GM12878 (cell line): Measurements from ENCODE around the gene OPCML. TPM values are rescaled to one million over a fixed set of nuclear protein-coding genes. Genes with fewer than 3 reads are reported as not detected.

Experiments
- ATAC-seq: fragments of 200-7000 bp; cut with Tn5 transposase; 3 replicates; pipeline ENCODE4 v1.9.1; 2020; ENCODE audit warnings: mild to moderate bottlenecking, moderate library complexity
- BruUV-seq: library from RNA; stranded (reverse); fragments of 400-500 nt; replicated peaks from 2 replicates; lab custom pipeline; 2021; lab: Mats Ljungman, UMichigan
- CTCF ChIA-PET: fragments of 300-600 bp; sonication (Branson Sonifier 250); formaldehyde crosslinking; extraction: SDS; loops from one replicate; lab custom pipeline; 2021; ENCODE audit warnings: inconsistent platforms; lab: Yijun Ruan, JAX
- POLR2A ChIA-PET: fragments of 350-600 bp; formaldehyde crosslinking; extraction: SDS; loops from one replicate; lab custom pipeline; 2021; ENCODE audit warnings: inconsistent platforms; lab: Charles Lee
- RAD21 ChIA-PET: fragments of 300-600 bp; sonication (Branson Sonifier 250); formaldehyde crosslinking; loops from one replicate; lab custom pipeline; 2023; ENCODE audit warnings: antibody characterized with exemption; ENCODE audit not compliant: unreplicated experiment; lab: Charles Lee
- SMC1A ChIA-PET: fragments of 300-600 bp; sonication (Branson Sonifier 250); formaldehyde crosslinking; loops from one replicate; lab custom pipeline; 2023; ENCODE audit not compliant: unreplicated experiment, uncharacterized antibody; lab: Charles Lee
- DNase-seq: peaks from one replicate; pipeline ENCODE4 v3.0.0-alpha.2; 2011; ENCODE audit warnings: low read depth, low spot score
- FAIRE-seq: peaks from 3 replicates; lab custom pipeline; 2011; peaks lifted over from hg19 to GRCh38; lab: Jason Lieb, UNC
- H2AFZ ChIP-seq: 2 replicates; pipeline ENCODE4 v1.6.0; 2011; ENCODE audit warnings: low read depth, low read length, control low read depth; ENCODE audit not compliant: control insufficient read depth
- H3K27ac ChIP-seq: 2 replicates; pipeline ENCODE4 v1.5.1; 2011; ENCODE audit warnings: control low read depth; ENCODE audit not compliant: control insufficient read depth, insufficient read depth
- H3K27me3 ChIP-seq, 2 experiments: replicated peaks in 1 of 2; 2 replicates each; pipeline versions ENCODE4 v1.6.0 to v1.6.1; 2011; ENCODE audit warnings: low read length in 1 of 2; ENCODE audit not compliant: control insufficient read depth in 2 of 2, insufficient read depth in 2 of 2
- H3K36me3 ChIP-seq, 2 experiments: 2 replicates each; pipeline ENCODE4 v1.5.1; 2011; ENCODE audit warnings: low read length in 1 of 2; ENCODE audit not compliant: control insufficient read depth in 2 of 2, insufficient read depth in 2 of 2
- H3K4me1 ChIP-seq: 2 replicates; pipeline ENCODE4 v1.6.1; 2011; ENCODE audit warnings: mild to moderate bottlenecking, low read length, moderate library complexity, mixed read lengths; ENCODE audit not compliant: control insufficient read depth, insufficient read depth
- H3K4me2 ChIP-seq: 2 replicates; pipeline ENCODE4 v1.6.0; 2011; ENCODE audit warnings: control low read depth; ENCODE audit not compliant: control insufficient read depth, insufficient read depth
- H3K4me3 ChIP-seq: fragments of 200-600 bp; sonication (generic); 2 replicates; pipeline ENCODE4 v1.5.1; 2016
- H3K79me2 ChIP-seq: 2 replicates; pipeline ENCODE4 v1.6.0; 2011; ENCODE audit warnings: low read length; ENCODE audit not compliant: control insufficient read depth, insufficient read depth
- H3K9ac ChIP-seq: 2 replicates; pipeline ENCODE4 v1.8.0; 2011; ENCODE audit warnings: low read length, control low read depth, mixed read lengths; ENCODE audit not compliant: control insufficient read depth, insufficient read depth
- H3K9me3 ChIP-seq: replicated peaks from 3 replicates; pipeline ENCODE4 v1.5.1; 2011; ENCODE audit warnings: mild to moderate bottlenecking, low read length; ENCODE audit not compliant: control insufficient read depth, insufficient read depth
- H4K20me1 ChIP-seq: 2 replicates; pipeline ENCODE4 v1.6.0; 2011; ENCODE audit not compliant: control insufficient read depth, insufficient read depth
- BCL11A ChIP-seq: IDR thresholded peaks from 2 replicates; pipeline ENCODE4 v1.6.1; 2011; ENCODE audit warnings: low read depth, low read length
- MTA2 ChIP-seq: fragments of 450-650 bp; IDR thresholded peaks from 2 replicates; pipeline ENCODE4 v1.6.1; 2016; ENCODE audit warnings: low read depth, mild to moderate bottlenecking, moderate library complexity
- ZNF217 ChIP-seq: fragments of 450-650 bp; IDR thresholded peaks from 2 replicates; pipeline ENCODE4 v1.6.1; 2017; ENCODE audit warnings: antibody characterized with exemption, mild to moderate bottlenecking
- WGBS: methylation state at CpG from one replicate; pipeline ENCODE4 v1.1.6; 2016; ENCODE audit warnings: low lambda C conversion rate; ENCODE audit not compliant: insufficient replicate concordance, insufficient coverage; ENCODE audit errors: missing lambda C conversion rate; 5-methylcytosine and 5-hydroxymethylcytosine counted together
- in situ Hi-C: fragments of 300-500 bp; cut with MboI; formaldehyde crosslinking; loops from 9 replicates; pipeline ENCODE4 v1.14.3; 2018; ENCODE audit warnings: mixed read lengths
- intact Hi-C: fragments of 100-400 bp; cut with micrococcal nuclease; formaldehyde crosslinking; loops from one replicate; pipeline ENCODE4 v1.14.2; 2022; ENCODE audit not compliant: unreplicated experiment
- polyA plus RNA-seq, 11 experiments: library from polyadenylated mRNA; depleted of rRNA in 4 of 11; unstranded in 6 of 11; stranded (reverse) in 5 of 11; fragments of >200 nt; fragmentation: Nextera tagmentation in 4 of 11; fragmentation: Illumina TruSeq in 1 of 11; extraction: Ambion mirVana in 4 of 11; extraction: Trizol in 1 of 11; gene quantifications; 1 replicate in 1 of 11; 2 replicates in 10 of 11; pipeline versions ENCODE4 v1.2.1 to v1.2.3, GENCODE V29; 2011 to 2016; ENCODE audit warnings: inconsistent platforms in 2 of 11, missing spikeins in 2 of 11, low read depth in 1 of 11
- total RNA-seq, 4 experiments: library from RNA; depleted of rRNA in 3 of 4; stranded (reverse); fragments of >200 nt in 3 of 4; fragmentation: Illumina TruSeq in 1 of 4; extraction: Trizol in 1 of 4; gene quantifications; 2 replicates each; pipeline versions ENCODE4 v1.2.1 to v1.2.3, GENCODE V29; 2013 to 2021
- TF ChIP-seq, protein P1 (sequence below): fragments of 450-650 bp; IDR thresholded peaks from 2 replicates; pipeline ENCODE4 v1.6.1; 2018; ENCODE audit warnings: mild to moderate bottlenecking, low read depth, moderate library complexity; ENCODE audit not compliant: partially characterized antibody

The OPCML gene
- total and polyA plus RNA-seq, 10 of the 15 experiments (the other 5 are each of a cell fraction or from before 2014, with no cell fraction given): 0.84 TPM; not detected in 9

DNA sequence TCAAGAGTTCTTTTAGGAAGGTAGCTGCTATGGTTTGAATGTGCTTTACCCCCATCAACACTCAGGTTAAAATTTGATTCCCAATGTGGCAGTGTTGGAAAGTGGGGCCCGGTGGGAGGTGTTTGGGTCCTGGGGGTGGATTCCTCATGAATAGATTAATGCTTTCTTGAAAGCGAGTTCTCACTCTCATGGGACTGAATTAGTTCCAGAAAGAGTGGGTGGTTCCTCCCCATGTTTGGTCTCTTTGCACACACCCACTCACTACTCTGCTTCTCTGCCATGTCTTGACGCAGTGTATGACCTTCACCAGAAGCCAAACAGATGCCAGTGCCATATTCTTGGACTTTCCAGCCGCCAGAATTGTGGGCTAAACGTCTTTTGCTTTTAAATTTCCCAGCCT is 394.4 kb downstream of the OPCML start:
- TF ChIP-seq ZNF217 (no peak), MTA2 (no peak), BCL11A (no peak)
- TF ChIP-seq, protein P1, sequence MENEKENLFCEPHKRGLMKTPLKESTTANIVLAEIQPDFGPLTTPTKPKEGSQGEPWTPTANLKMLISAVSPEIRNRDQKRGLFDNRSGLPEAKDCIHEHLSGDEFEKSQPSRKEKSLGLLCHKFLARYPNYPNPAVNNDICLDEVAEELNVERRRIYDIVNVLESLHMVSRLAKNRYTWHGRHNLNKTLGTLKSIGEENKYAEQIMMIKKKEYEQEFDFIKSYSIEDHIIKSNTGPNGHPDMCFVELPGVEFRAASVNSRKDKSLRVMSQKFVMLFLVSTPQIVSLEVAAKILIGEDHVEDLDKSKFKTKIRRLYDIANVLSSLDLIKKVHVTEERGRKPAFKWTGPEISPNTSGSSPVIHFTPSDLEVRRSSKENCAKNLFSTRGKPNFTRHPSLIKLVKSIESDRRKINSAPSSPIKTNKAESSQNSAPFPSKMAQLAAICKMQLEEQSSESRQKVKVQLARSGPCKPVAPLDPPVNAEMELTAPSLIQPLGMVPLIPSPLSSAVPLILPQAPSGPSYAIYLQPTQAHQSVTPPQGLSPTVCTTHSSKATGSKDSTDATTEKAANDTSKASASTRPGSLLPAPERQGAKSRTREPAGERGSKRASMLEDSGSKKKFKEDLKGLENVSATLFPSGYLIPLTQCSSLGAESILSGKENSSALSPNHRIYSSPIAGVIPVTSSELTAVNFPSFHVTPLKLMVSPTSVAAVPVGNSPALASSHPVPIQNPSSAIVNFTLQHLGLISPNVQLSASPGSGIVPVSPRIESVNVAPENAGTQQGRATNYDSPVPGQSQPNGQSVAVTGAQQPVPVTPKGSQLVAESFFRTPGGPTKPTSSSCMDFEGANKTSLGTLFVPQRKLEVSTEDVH: no peak
- ChIA-PET CTCF (interaction anchor here (1.1 kb wide), 1 partner anchor 699 kb away, joined by 3 read pairs; no protein-coding TSS in a partner anchor), POLR2A (no interaction called here), RAD21 (no interaction called here), SMC1A (no interaction called here)
- Histone ChIP-seq H3K4me2 (no peak overlapping the region), H3K27ac (no peak overlapping the region), H3K27me3 (no peaks in the 10 kb centered on the region; a peak in 1 of 4 replicates), H3K36me3 (no peaks in the 10 kb centered on the region), H3K79me2 (no peaks in the 10 kb centered on the region), H3K9me3 (no peaks in the 10 kb centered on the region), H2AFZ (no peak overlapping the region; the same call in 1 of the 2 replicates), H3K4me1 (no peaks in the 10 kb centered on the region), H3K9ac (no peak overlapping the region), H3K4me3 (no peak overlapping the region), H4K20me1 (no peaks in the 10 kb centered on the region)
- 7% methylated on average over 5 of the region's 5 CpGs for WGBS
- no peak for FAIRE-seq
- in situ Hi-C loops: loop anchor here (5.0 to 10.0 kb wide), 2 partner anchors 487 to 689 kb away; no protein-coding TSS in a partner anchor
- intact Hi-C loops: no loop called here
- BruUV-seq: no TSS peak
- no peak for ATAC-seq
- no peak for DNase-seq
